GM12878 (cell line): ENCODE measurements around the gene FLT4. TPM values are rescaled to one million over a fixed set of nuclear protein-coding genes. Genes with fewer than 3 reads are reported as not detected.

Experiments
- ATAC-seq: fragments of 200-7000 bp; cut with Tn5 transposase; 3 replicates; pipeline ENCODE4 v1.9.1; 2020; ENCODE audit warnings: mild to moderate bottlenecking, moderate library complexity
- BruUV-seq: library from RNA; stranded (reverse); fragments of 400-500 nt; replicated peaks from 2 replicates; lab custom pipeline; 2021; lab: Mats Ljungman, UMichigan
- CTCF ChIA-PET: fragments of 300-600 bp; sonication (Branson Sonifier 250); formaldehyde crosslinking; extraction: SDS; loops from one replicate; lab custom pipeline; 2021; ENCODE audit warnings: inconsistent platforms; lab: Yijun Ruan, JAX
- POLR2A ChIA-PET: fragments of 350-600 bp; formaldehyde crosslinking; extraction: SDS; loops from one replicate; lab custom pipeline; 2021; ENCODE audit warnings: inconsistent platforms; lab: Charles Lee
- RAD21 ChIA-PET: fragments of 300-600 bp; sonication (Branson Sonifier 250); formaldehyde crosslinking; loops from one replicate; lab custom pipeline; 2023; ENCODE audit warnings: antibody characterized with exemption; ENCODE audit not compliant: unreplicated experiment; lab: Charles Lee
- SMC1A ChIA-PET: fragments of 300-600 bp; sonication (Branson Sonifier 250); formaldehyde crosslinking; loops from one replicate; lab custom pipeline; 2023; ENCODE audit not compliant: unreplicated experiment, uncharacterized antibody; lab: Charles Lee
- DNase-seq: peaks from one replicate; pipeline ENCODE4 v3.0.0-alpha.2; 2011; ENCODE audit warnings: low read depth, low spot score
- FAIRE-seq: peaks from 3 replicates; lab custom pipeline; 2011; peaks lifted over from hg19 to GRCh38; lab: Jason Lieb, UNC
- H2AFZ ChIP-seq: 2 replicates; pipeline ENCODE4 v1.6.0; 2011; ENCODE audit warnings: low read depth, low read length, control low read depth; ENCODE audit not compliant: control insufficient read depth
- H3K27ac ChIP-seq: 2 replicates; pipeline ENCODE4 v1.5.1; 2011; ENCODE audit warnings: control low read depth; ENCODE audit not compliant: control insufficient read depth, insufficient read depth
- H3K27me3 ChIP-seq, 2 experiments: replicated peaks in 1 of 2; 2 replicates each; pipeline versions ENCODE4 v1.6.0 to v1.6.1; 2011; ENCODE audit warnings: low read length in 1 of 2; ENCODE audit not compliant: control insufficient read depth in 2 of 2, insufficient read depth in 2 of 2
- H3K36me3 ChIP-seq, 2 experiments: 2 replicates each; pipeline ENCODE4 v1.5.1; 2011; ENCODE audit warnings: low read length in 1 of 2; ENCODE audit not compliant: control insufficient read depth in 2 of 2, insufficient read depth in 2 of 2
- H3K4me1 ChIP-seq: 2 replicates; pipeline ENCODE4 v1.6.1; 2011; ENCODE audit warnings: mild to moderate bottlenecking, low read length, moderate library complexity, mixed read lengths; ENCODE audit not compliant: control insufficient read depth, insufficient read depth
- H3K4me2 ChIP-seq: 2 replicates; pipeline ENCODE4 v1.6.0; 2011; ENCODE audit warnings: control low read depth; ENCODE audit not compliant: control insufficient read depth, insufficient read depth
- H3K4me3 ChIP-seq: fragments of 200-600 bp; sonication (generic); 2 replicates; pipeline ENCODE4 v1.5.1; 2016
- H3K79me2 ChIP-seq: 2 replicates; pipeline ENCODE4 v1.6.0; 2011; ENCODE audit warnings: low read length; ENCODE audit not compliant: control insufficient read depth, insufficient read depth
- H3K9ac ChIP-seq: 2 replicates; pipeline ENCODE4 v1.8.0; 2011; ENCODE audit warnings: low read length, control low read depth, mixed read lengths; ENCODE audit not compliant: control insufficient read depth, insufficient read depth
- H3K9me3 ChIP-seq: replicated peaks from 3 replicates; pipeline ENCODE4 v1.5.1; 2011; ENCODE audit warnings: mild to moderate bottlenecking, low read length; ENCODE audit not compliant: control insufficient read depth, insufficient read depth
- H4K20me1 ChIP-seq: 2 replicates; pipeline ENCODE4 v1.6.0; 2011; ENCODE audit not compliant: control insufficient read depth, insufficient read depth
- BCL11A ChIP-seq: IDR thresholded peaks from 2 replicates; pipeline ENCODE4 v1.6.1; 2011; ENCODE audit warnings: low read depth, low read length
- CHD2 ChIP-seq: IDR thresholded peaks from 2 replicates; pipeline ENCODE4 v1.6.1; 2011; ENCODE audit warnings: low read depth, low read length, improper control_type of control experiment, borderline replicate concordance
- EED ChIP-seq: sonication (generic); IDR thresholded peaks from 2 replicates; pipeline ENCODE4 v1.6.1; 2016; ENCODE audit warnings: antibody characterized with exemption, low read depth
- EP300 ChIP-seq, 2 experiments: fragments of 150-350 bp in 1 of 2; IDR thresholded peaks; 2 replicates each; pipeline ENCODE4 v1.6.1; 2011 to 2012; ENCODE audit warnings: low read depth in 2 of 2, low read length in 2 of 2, borderline replicate concordance in 1 of 2, improper control_type of control experiment in 1 of 2, inconsistent platforms in 1 of 2; ENCODE audit not compliant: control insufficient read depth in 1 of 2
- JUNB ChIP-seq: IDR thresholded peaks from 2 replicates; pipeline ENCODE4 v1.6.1; 2016; ENCODE audit warnings: antibody characterized with exemption, mild to moderate bottlenecking
- MEF2A ChIP-seq: IDR thresholded peaks from 2 replicates; pipeline ENCODE4 v1.6.1; 2011; ENCODE audit warnings: low read depth, mild to moderate bottlenecking, low read length, moderate library complexity; ENCODE audit not compliant: insufficient read depth
- MEF2B ChIP-seq: fragments of 450-650 bp; IDR thresholded peaks from 2 replicates; pipeline ENCODE4 v1.6.1; 2018; ENCODE audit warnings: mild to moderate bottlenecking, moderate library complexity; ENCODE audit not compliant: partially characterized antibody, poor library complexity, severe bottlenecking
- POLR2AphosphoS5 ChIP-seq: IDR thresholded peaks from 2 replicates; pipeline ENCODE4 v1.6.1; 2011; ENCODE audit warnings: mild to moderate bottlenecking, low read length, inconsistent platforms
- RAD21 ChIP-seq: IDR thresholded peaks from 2 replicates; pipeline ENCODE4 v1.6.1; 2011; ENCODE audit warnings: mild to moderate bottlenecking, low read depth, low read length, moderate library complexity; ENCODE audit not compliant: insufficient read depth
- SMARCA5 ChIP-seq: fragments of 450-650 bp; IDR thresholded peaks from 2 replicates; pipeline ENCODE4 v1.6.1; 2017; ENCODE audit warnings: mild to moderate bottlenecking
- SMC3 ChIP-seq: IDR thresholded peaks from 2 replicates; pipeline ENCODE4 v1.6.1; 2011; ENCODE audit warnings: low read length, improper control_type of control experiment, borderline replicate concordance
- SREBF2 ChIP-seq: IDR thresholded peaks from 2 replicates; pipeline ENCODE4 v1.6.1; 2012; ENCODE audit warnings: mild to moderate bottlenecking, low read length
- SRF ChIP-seq, 2 experiments: IDR thresholded peaks; 2 replicates each; pipeline ENCODE4 v1.6.1; 2011; ENCODE audit warnings: low read depth in 2 of 2, low read length in 2 of 2, mild to moderate bottlenecking in 1 of 2, moderate library complexity in 1 of 2
- ZNF622 ChIP-seq: fragments of 450-650 bp; IDR thresholded peaks from 2 replicates; pipeline ENCODE4 v1.6.1; 2017; ENCODE audit warnings: mild to moderate bottlenecking, inconsistent platforms
- WGBS: methylation state at CpG from one replicate; pipeline ENCODE4 v1.1.6; 2016; ENCODE audit warnings: low lambda C conversion rate; ENCODE audit not compliant: insufficient replicate concordance, insufficient coverage; ENCODE audit errors: missing lambda C conversion rate; 5-methylcytosine and 5-hydroxymethylcytosine counted together
- in situ Hi-C: fragments of 300-500 bp; cut with MboI; formaldehyde crosslinking; loops from 9 replicates; pipeline ENCODE4 v1.14.3; 2018; ENCODE audit warnings: mixed read lengths
- intact Hi-C: fragments of 100-400 bp; cut with micrococcal nuclease; formaldehyde crosslinking; loops from one replicate; pipeline ENCODE4 v1.14.2; 2022; ENCODE audit not compliant: unreplicated experiment
- polyA plus RNA-seq, 11 experiments: library from polyadenylated mRNA; depleted of rRNA in 4 of 11; unstranded in 6 of 11; stranded (reverse) in 5 of 11; fragments of >200 nt; fragmentation: Nextera tagmentation in 4 of 11; fragmentation: Illumina TruSeq in 1 of 11; extraction: Ambion mirVana in 4 of 11; extraction: Trizol in 1 of 11; gene quantifications; 1 replicate in 1 of 11; 2 replicates in 10 of 11; pipeline versions ENCODE4 v1.2.1 to v1.2.3, GENCODE V29; 2011 to 2016; ENCODE audit warnings: inconsistent platforms in 2 of 11, missing spikeins in 2 of 11, low read depth in 1 of 11
- total RNA-seq, 4 experiments: library from RNA; depleted of rRNA in 3 of 4; stranded (reverse); fragments of >200 nt in 3 of 4; fragmentation: Illumina TruSeq in 1 of 4; extraction: Trizol in 1 of 4; gene quantifications; 2 replicates each; pipeline versions ENCODE4 v1.2.1 to v1.2.3, GENCODE V29; 2013 to 2021
- TF ChIP-seq, protein P1 (sequence below): fragments of 150-350 bp; IDR thresholded peaks from 2 replicates; pipeline ENCODE4 v1.6.1; 2016; ENCODE audit warnings: low read depth, low read length
- TF ChIP-seq, protein P2 (sequence below): IDR thresholded peaks from 2 replicates; pipeline ENCODE4 v1.6.1; 2012; ENCODE audit warnings: low read depth, low read length, improper control_type of control experiment
- TF ChIP-seq, protein P3 (sequence below): IDR thresholded peaks from 2 replicates; pipeline ENCODE4 v1.6.1; 2011; ENCODE audit warnings: borderline replicate concordance, low read depth, mild to moderate bottlenecking, moderate library complexity, mixed read lengths, low read length; ENCODE audit not compliant: insufficient read depth; ENCODE audit errors: extremely low read length
- TF ChIP-seq, protein P4 (sequence below): fragments of 450-650 bp; IDR thresholded peaks from 2 replicates; pipeline ENCODE4 v1.6.1; 2016; ENCODE audit warnings: mild to moderate bottlenecking

The FLT4 gene
- total and polyA plus RNA-seq, 10 of the 15 experiments (the other 5 are each of a cell fraction or from before 2014, with no cell fraction given), result 0.18 TPM; not detected in 9

DNA sequence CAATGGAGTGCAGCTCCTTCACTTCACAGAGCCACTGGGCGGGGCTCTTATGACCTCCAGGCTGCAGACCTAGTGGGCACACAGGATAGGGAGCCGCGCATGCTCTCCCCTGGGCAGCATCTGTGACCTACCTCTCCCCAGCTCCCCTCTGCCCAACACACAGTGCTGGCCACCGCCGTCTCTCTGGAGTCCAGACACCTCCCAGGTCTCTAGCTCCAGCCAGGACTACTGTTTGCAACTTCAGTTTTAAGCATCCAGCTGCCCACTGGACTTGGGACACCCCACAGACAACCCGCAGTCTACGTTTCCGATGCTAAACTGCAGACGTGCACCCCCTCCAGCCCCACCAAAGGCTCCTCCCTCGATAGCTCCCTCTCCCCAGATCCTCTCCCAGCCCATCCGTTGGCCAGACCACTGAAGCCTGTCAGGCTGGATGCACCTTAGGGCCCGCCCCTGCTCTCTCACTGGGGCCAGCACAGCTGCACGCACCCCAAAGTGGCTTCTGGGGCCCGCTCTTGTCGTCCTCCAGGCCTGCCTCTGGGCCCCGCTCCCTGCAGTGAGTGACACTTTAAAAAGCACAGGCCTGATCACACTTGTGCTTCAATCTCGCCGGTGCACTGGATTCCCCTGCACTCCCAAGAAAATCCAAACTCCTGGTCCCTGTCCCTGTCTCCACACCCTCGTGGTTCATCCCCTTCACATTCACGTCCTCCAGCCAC lies 11.3 kb downstream of the FLT4 start:
- FAIRE-seq, result no peak
- ChIA-PET POLR2A (no interaction called here), CTCF (no interaction called here), SMC1A (no interaction called here), RAD21 (no interaction called here)
- Histone ChIP-seq H3K9ac (no peak overlapping the region), H3K79me2 (no peaks in the 10 kb centered on the region), H3K4me2 (no peak overlapping the region), H2AFZ (no peak overlapping the region), H3K9me3 (no peaks in the 10 kb centered on the region), H3K4me1 (no peaks in the 10 kb centered on the region), H4K20me1 (no peaks in the 10 kb centered on the region), H3K4me3 (no peak overlapping the region), H3K27ac (no peak overlapping the region), H3K36me3 (no peaks in the 10 kb centered on the region), H3K27me3 (no peaks in the 10 kb centered on the region)
- in situ Hi-C loops (no loop called here), intact Hi-C loops (no loop called here)
- WGBS, result 45% methylated on average over 20 of the region's 20 CpGs
- no peak for DNase-seq
- ATAC-seq, result no peak
- BruUV-seq, result no TSS peak
- TF ChIP-seq, protein P1, sequence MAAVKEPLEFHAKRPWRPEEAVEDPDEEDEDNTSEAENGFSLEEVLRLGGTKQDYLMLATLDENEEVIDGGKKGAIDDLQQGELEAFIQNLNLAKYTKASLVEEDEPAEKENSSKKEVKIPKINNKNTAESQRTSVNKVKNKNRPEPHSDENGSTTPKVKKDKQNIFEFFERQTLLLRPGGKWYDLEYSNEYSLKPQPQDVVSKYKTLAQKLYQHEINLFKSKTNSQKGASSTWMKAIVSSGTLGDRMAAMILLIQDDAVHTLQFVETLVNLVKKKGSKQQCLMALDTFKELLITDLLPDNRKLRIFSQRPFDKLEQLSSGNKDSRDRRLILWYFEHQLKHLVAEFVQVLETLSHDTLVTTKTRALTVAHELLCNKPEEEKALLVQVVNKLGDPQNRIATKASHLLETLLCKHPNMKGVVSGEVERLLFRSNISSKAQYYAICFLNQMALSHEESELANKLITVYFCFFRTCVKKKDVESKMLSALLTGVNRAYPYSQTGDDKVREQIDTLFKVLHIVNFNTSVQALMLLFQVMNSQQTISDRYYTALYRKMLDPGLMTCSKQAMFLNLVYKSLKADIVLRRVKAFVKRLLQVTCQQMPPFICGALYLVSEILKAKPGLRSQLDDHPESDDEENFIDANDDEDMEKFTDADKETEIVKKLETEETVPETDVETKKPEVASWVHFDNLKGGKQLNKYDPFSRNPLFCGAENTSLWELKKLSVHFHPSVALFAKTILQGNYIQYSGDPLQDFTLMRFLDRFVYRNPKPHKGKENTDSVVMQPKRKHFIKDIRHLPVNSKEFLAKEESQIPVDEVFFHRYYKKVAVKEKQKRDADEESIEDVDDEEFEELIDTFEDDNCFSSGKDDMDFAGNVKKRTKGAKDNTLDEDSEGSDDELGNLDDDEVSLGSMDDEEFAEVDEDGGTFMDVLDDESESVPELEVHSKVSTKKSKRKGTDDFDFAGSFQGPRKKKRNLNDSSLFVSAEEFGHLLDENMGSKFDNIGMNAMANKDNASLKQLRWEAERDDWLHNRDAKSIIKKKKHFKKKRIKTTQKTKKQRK, result no peak
- no peak for TF ChIP-seq MEF2A
- no peak for TF ChIP-seq CHD2
- no peak for TF ChIP-seq JUNB
- TF ChIP-seq SREBF2, result no peak
- no peak for TF ChIP-seq SMARCA5
- no peak for TF ChIP-seq MEF2B
- no peak for TF ChIP-seq EED
- no peak for TF ChIP-seq SMC3
- no peak for TF ChIP-seq EP300 (IDR thresholded peaks at IDR 0.05; ENCODE audit: borderline replicate concordance in 1 of 2, control insufficient read depth in 1 of 2, low read depth in 2 of 2, low read length in 2 of 2)
- TF ChIP-seq SRF (IDR thresholded peaks at IDR 0.05; ENCODE audit: low read depth in 2 of 2, low read length in 2 of 2), result no peak
- no peak for TF ChIP-seq ZNF622
- TF ChIP-seq, protein P2, sequence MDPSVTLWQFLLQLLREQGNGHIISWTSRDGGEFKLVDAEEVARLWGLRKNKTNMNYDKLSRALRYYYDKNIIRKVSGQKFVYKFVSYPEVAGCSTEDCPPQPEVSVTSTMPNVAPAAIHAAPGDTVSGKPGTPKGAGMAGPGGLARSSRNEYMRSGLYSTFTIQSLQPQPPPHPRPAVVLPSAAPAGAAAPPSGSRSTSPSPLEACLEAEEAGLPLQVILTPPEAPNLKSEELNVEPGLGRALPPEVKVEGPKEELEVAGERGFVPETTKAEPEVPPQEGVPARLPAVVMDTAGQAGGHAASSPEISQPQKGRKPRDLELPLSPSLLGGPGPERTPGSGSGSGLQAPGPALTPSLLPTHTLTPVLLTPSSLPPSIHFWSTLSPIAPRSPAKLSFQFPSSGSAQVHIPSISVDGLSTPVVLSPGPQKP, result no peak
- TF ChIP-seq BCL11A, result no peak
- TF ChIP-seq, protein P3, sequence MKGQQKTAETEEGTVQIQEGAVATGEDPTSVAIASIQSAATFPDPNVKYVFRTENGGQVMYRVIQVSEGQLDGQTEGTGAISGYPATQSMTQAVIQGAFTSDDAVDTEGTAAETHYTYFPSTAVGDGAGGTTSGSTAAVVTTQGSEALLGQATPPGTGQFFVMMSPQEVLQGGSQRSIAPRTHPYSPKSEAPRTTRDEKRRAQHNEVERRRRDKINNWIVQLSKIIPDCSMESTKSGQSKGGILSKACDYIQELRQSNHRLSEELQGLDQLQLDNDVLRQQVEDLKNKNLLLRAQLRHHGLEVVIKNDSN, result no peak
- TF ChIP-seq POLR2AphosphoS5, result no peak
- TF ChIP-seq RAD21, result no peak
- TF ChIP-seq, protein P4, sequence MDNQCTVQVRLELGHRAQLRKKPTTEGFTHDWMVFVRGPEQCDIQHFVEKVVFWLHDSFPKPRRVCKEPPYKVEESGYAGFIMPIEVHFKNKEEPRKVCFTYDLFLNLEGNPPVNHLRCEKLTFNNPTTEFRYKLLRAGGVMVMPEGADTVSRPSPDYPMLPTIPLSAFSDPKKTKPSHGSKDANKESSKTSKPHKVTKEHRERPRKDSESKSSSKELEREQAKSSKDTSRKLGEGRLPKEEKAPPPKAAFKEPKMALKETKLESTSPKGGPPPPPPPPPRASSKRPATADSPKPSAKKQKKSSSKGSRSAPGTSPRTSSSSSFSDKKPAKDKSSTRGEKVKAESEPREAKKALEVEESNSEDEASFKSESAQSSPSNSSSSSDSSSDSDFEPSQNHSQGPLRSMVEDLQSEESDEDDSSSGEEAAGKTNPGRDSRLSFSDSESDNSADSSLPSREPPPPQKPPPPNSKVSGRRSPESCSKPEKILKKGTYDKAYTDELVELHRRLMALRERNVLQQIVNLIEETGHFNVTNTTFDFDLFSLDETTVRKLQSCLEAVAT, result no peak
